ENCODE results near the gene CHD8. TPM values are rescaled to one million over a fixed set of nuclear protein-coding genes. Genes with fewer than 3 reads are reported as not detected.

The CHD8 gene
- total and polyA plus RNA-seq, 2 of the 13 experiments (the other 11 are each of a cell fraction or from before 2014, with no cell fraction given): 35.1 to 79.6 TPM

DNA sequence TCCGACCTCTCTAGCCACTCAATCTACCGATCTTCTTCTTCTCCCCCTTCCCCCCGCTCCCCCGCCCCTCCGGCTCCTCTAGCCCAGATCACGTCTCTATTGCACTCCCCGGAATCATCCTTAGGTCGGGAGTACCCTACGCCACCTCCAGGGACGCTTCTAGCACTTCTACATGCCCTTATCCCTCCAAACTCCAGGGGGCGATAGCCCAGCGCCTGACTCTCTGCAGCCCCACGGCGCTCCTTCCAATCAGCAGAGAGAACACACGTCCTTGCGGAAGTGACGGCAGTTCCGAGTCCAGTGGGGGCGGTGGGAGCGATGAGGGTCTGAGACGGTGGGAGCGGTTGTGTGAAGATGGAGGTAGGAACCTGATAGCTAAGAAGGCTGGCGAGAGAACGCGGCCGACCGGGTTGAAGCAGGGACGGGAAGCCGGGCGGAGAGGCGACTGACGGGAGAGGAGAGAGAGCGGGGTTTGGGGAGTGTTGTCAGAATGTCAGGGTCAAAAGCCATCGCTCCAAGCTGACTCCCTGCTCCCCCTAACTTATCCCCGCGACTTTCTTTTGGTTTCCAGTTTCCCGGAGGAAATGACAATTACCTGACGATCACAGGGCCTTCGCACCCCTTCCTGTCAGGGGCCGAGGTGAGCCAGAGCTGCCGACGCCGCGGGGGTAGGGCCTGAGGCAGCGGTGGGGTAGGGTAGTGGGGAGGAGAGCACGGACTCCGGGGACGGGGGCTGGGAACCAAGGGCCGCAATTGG, 21.2 kb upstream of the CHD8 start, which contains the start of the genes RAB2B and TOX4 (continued):
- TF ChIP-seq TBX2 (CRISPR knock-in tag; IDR thresholded peaks at IDR 0.05; ENCODE audit: borderline replicate concordance) (no peak; the same call in 1 of the 2 replicates), IRF9 (CRISPR knock-in tag; IDR thresholded peaks at IDR 0.05; ENCODE audit: borderline replicate concordance) (peak; percentile 94; the same call in 1 of the 2 replicates), ZNF468 (CRISPR knock-in tag; IDR thresholded peaks at IDR 0.05) (no peak; the same call in 1 of the 2 replicates), ZNF574 (CRISPR knock-in tag; IDR thresholded peaks at IDR 0.05) (peak; percentile 96), ZNF460 (CRISPR knock-in tag; IDR thresholded peaks at IDR 0.05; ENCODE audit: borderline replicate concordance) (0 out of 2 replicates have a peak, but pooled peaks have one; percentile 47), HOXA7 (CRISPR knock-in tag; IDR thresholded peaks at IDR 0.05) (no peak), KDM2A (CRISPR knock-in tag; IDR thresholded peaks at IDR 0.05; ENCODE audit: borderline replicate concordance, low read depth) (peak; percentile 94), E2F1 (CRISPR knock-in tag; IDR thresholded peaks at IDR 0.05) (no peak), BHLHE40 (IDR thresholded peaks at IDR 0.05; ENCODE audit: low read length) (peak; percentile 59; the same call in 1 of the 2 replicates), SRF (IDR thresholded peaks at IDR 0.05; ENCODE audit: low read depth, low read length) (peak; percentile 24; the same call in 1 of the 2 replicates), HMG20A (CRISPR knock-in tag; IDR thresholded peaks at IDR 0.05; ENCODE audit: borderline replicate concordance) (no peak), TRIM22 (IDR thresholded peaks at IDR 0.05) (no peak), SNAPC2 (CRISPR knock-in tag; IDR thresholded peaks at IDR 0.05) (no peak)
- TF ChIP-seq, protein P1, sequence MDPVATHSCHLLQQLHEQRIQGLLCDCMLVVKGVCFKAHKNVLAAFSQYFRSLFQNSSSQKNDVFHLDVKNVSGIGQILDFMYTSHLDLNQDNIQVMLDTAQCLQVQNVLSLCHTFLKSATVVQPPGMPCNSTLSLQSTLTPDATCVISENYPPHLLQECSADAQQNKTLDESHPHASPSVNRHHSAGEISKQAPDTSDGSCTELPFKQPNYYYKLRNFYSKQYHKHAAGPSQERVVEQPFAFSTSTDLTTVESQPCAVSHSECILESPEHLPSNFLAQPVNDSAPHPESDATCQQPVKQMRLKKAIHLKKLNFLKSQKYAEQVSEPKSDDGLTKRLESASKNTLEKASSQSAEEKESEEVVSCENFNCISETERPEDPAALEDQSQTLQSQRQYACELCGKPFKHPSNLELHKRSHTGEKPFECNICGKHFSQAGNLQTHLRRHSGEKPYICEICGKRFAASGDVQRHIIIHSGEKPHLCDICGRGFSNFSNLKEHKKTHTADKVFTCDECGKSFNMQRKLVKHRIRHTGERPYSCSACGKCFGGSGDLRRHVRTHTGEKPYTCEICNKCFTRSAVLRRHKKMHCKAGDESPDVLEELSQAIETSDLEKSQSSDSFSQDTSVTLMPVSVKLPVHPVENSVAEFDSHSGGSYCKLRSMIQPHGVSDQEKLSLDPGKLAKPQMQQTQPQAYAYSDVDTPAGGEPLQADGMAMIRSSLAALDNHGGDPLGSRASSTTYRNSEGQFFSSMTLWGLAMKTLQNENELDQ (CRISPR knock-in tag; IDR thresholded peaks at IDR 0.05; ENCODE audit: borderline replicate concordance): no peak
- TF ChIP-seq, protein P2, sequence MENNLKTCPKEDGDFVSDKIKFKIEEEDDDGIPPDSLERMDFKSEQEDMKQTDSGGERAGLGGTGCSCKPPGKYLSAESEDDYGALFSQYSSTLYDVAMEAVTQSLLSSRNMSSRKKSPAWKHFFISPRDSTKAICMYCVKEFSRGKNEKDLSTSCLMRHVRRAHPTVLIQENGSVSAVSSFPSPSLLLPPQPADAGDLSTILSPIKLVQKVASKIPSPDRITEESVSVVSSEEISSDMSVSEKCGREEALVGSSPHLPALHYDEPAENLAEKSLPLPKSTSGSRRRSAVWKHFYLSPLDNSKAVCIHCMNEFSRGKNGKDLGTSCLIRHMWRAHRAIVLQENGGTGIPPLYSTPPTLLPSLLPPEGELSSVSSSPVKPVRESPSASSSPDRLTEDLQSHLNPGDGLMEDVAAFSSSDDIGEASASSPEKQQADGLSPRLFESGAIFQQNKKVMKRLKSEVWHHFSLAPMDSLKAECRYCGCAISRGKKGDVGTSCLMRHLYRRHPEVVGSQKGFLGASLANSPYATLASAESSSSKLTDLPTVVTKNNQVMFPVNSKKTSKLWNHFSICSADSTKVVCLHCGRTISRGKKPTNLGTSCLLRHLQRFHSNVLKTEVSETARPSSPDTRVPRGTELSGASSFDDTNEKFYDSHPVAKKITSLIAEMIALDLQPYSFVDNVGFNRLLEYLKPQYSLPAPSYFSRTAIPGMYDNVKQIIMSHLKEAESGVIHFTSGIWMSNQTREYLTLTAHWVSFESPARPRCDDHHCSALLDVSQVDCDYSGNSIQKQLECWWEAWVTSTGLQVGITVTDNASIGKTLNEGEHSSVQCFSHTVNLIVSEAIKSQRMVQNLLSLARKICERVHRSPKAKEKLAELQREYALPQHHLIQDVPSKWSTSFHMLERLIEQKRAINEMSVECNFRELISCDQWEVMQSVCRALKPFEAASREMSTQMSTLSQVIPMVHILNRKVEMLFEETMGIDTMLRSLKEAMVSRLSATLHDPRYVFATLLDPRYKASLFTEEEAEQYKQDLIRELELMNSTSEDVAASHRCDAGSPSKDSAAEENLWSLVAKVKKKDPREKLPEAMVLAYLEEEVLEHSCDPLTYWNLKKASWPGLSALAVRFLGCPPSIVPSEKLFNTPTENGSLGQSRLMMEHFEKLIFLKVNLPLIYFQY (CRISPR knock-in tag; IDR thresholded peaks at IDR 0.05; ENCODE audit: borderline replicate concordance): no peak; the same call in 1 of the 2 replicates
